ENCODE measurements around the gene SPG7. TPM values are rescaled to one million over a fixed set of nuclear protein-coding genes. Genes with fewer than 3 reads are reported as not detected.

SPG7 gene
- total RNA-seq, 4 donors from 2014 or later = 66.6 to 208 (median 144) TPM

DNA sequence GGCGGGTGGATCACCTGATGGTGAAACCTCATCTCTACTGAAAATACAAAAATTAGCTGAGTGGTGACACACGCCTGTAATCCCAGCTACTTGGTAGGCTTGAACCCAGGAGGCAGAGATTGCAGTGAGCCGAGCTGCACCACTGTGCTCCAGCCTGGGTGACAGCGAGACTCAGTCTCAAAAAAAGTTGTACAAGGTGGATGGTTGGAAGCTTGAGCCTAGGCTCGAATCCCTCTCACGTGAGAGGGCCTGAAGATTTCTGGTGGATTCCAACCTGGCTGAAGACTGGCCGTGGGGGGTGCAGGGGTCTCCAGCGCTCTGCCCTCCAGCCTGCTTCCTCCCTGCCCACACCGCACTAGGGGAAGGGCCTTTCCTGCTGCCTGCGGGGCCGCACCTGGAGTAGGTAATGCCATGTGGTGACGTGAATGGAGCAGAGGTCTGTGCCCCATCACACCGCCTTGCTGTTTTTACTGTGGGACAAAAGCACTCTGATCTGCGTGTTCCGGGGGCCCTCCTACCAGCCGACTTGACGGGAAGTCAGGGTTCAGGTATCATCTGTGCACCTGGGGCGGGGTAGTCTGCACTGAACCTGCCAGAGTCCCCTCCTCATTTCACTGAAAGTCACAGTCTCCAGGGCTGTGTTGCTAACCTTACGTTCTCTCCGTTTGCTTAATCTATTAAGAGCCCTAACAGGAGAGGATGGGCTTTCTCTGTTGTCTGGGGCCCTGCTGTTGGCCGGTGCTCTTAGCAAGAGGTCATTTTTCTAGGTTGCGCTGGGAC is 56.5 kb downstream of the SPG7 start:
- H3K9me3 ChIP-seq = no peaks in the 10 kb centered on the region
- H3K27me3 ChIP-seq = no peaks in the 10 kb centered on the region
- peaks cover 0 to 15% of the 10 kb centered on the region in 2 donors for H3K4me1 ChIP-seq
- H3K4me3 ChIP-seq = no peak overlapping the region
- TF ChIP-seq CTCF (IDR thresholded peaks at IDR 0.05) (no peak), POLR2A (IDR thresholded peaks at IDR 0.05) (no peak)
- H3K27ac ChIP-seq = no peak overlapping the region
- DNase-seq = no peak
- no peaks in the 10 kb centered on the region for H3K36me3 ChIP-seq
- intact Hi-C loops (cut with DNase I; ENCODE audit: low total_unique reads) = no loop called here

DNA sequence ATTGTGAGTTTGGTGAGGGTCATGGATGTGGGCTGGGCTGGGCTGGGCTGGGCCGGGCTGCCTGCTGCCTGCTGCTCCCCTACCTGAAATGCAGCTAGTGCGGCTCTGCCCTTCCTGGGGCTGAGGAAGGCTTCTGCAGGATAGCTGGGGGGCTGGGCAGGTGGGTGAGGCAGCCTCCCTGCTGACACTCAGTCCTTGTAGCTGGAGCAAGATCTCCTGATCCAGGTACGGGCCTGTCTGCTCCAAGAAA is 57.0 kb downstream of the SPG7 start:
- TF ChIP-seq POLR2A (IDR thresholded peaks at IDR 0.05) = no peak
- TF ChIP-seq CTCF (IDR thresholded peaks at IDR 0.05) = no peak
- intact Hi-C loops (cut with DNase I; ENCODE audit: low total_unique reads) = no loop called here
- H3K27ac ChIP-seq = no peak overlapping the region
- peaks cover 0 to 13% of the 10 kb centered on the region in 2 donors for H3K4me1 ChIP-seq
- no peaks in the 10 kb centered on the region for H3K36me3 ChIP-seq
- no peaks in the 10 kb centered on the region for H3K27me3 ChIP-seq
- no peak for DNase-seq
- H3K9me3 ChIP-seq = no peaks in the 10 kb centered on the region
- H3K4me3 ChIP-seq = no peak overlapping the region

DNA sequence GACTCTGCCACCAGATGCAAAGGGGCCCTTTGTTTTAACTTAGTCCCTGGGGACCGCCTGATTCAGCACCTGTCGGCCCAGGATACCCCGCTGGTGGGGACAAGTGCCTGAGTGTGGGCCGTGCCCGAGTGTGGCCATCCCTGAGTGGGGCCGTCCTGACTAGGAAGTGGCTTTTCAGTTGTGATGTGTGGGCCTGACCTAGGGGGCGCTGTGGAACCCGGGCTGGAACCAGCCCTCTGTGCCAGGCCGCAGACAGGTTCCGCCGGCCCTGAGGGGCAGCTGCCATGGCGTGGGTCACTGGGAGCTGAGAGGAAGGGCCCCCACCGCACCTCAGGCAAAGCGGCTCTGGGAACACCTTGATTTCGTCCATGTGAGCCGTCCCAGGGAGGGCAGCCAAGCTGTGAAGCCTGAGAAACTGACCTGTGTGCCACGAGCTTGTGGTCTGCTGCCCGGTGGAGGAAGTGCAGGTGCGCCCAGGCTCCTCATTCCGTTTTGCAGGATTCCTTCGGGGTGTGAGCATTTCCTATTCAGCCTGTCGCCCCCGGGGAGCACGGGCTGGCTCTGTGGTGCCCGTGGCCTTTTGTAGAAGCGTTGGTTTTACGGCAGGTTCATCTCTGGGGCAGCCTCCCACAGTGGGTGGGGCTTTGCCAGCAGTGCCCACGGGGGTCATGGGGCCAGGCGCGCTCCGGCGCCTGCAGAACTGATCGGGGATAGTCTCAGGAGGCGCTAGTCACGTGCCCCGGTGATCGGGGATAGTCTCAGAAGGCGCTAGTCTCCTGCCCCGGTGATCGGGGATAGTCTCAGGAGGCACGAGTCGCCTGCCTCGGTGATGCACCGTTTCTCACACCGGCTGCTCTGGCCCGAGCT is 57.5 kb downstream of the SPG7 start:
- no peak for DNase-seq
- intact Hi-C loops (cut with DNase I; ENCODE audit: low total_unique reads) = no loop called here
- TF ChIP-seq CTCF (IDR thresholded peaks at IDR 0.05) (peak in 2 of 4 experiments; percentile 13), POLR2A (IDR thresholded peaks at IDR 0.05) (no peak)
- Histone ChIP-seq H3K27ac (no peak overlapping the region), H3K4me3 (no peak overlapping the region), H3K36me3 (no peaks in the 10 kb centered on the region), H3K4me1 (peaks cover 0 to 13% of the 10 kb centered on the region in 2 donors), H3K27me3 (no peaks in the 10 kb centered on the region), H3K9me3 (no peaks in the 10 kb centered on the region)

- H3K4me3 ChIP-seq = no peak overlapping the region
- H3K27me3 ChIP-seq = no peaks in the 10 kb centered on the region
- H3K9me3 ChIP-seq = no peaks in the 10 kb centered on the region
- no peak overlapping the region for H3K27ac ChIP-seq
- TF ChIP-seq POLR2A (IDR thresholded peaks at IDR 0.05) (no peak), CTCF (IDR thresholded peaks at IDR 0.05) (no peak)
- intact Hi-C loops (cut with DNase I; ENCODE audit: low total_unique reads) = no loop called here
- H3K4me1 ChIP-seq = peaks cover 0 to 13% of the 10 kb centered on the region in 2 donors
- no peaks in the 10 kb centered on the region for H3K36me3 ChIP-seq
- DNase-seq = no peak
Observed at GRCh38 chr16:89567656-89568594, 59.7 kb downstream of the SPG7 start.
